ENCODE measurements around the gene UTS2R.

- TF ChIP-seq CTCF (IDR thresholded peaks at IDR 0.05), result no peak
- TF ChIP-seq POLR2A (IDR thresholded peaks at IDR 0.05), result no peak
These were observed 34.6 kb downstream of the UTS2R start for GRCh38 chr17:82406131-82406671.

Data from heart left ventricle (tissue), 13 donors.